OCI-LY1 (cell line): ENCODE data around the gene PFN2.

ENCODE experiments used
- H2AFZ ChIP-seq: fragments of 200-600 bp; sonication (generic), shearing (Covaris generic); 2 replicates; pipeline ENCODE4 v1.6.0; 2014; ENCODE audit warnings: antibody characterized with exemption, mild to moderate bottlenecking, low read length
- H3F3A ChIP-seq: fragments of 200-600 bp; sonication (generic), shearing (Covaris generic); 2 replicates; pipeline ENCODE4 v1.6.0; 2014; ENCODE audit warnings: mild to moderate bottlenecking, antibody characterized with exemption, low read length, moderate library complexity; ENCODE audit not compliant: insufficient read depth
- H3K27ac ChIP-seq: fragments of 200-600 bp; sonication (generic); 2 replicates; pipeline ENCODE4 v1.5.1; 2014; ENCODE audit warnings: low read length, mixed run types, mild to moderate bottlenecking, low read depth; ENCODE audit not compliant: poor library complexity, severe bottlenecking
- H3K27me3 ChIP-seq: fragments of 200-600 bp; sonication (generic); 2 replicates; pipeline ENCODE4 v1.6.0; 2014; ENCODE audit warnings: antibody characterized with exemption, mild to moderate bottlenecking, low read length, moderate library complexity; ENCODE audit not compliant: insufficient read depth
- H3K36me3 ChIP-seq: fragments of 200-600 bp; sonication (generic); 2 replicates; pipeline ENCODE4 v1.6.1; 2014; ENCODE audit warnings: mild to moderate bottlenecking, antibody characterized with exemption, low read length, moderate library complexity, mixed read lengths; ENCODE audit not compliant: insufficient read depth
- H3K4me1 ChIP-seq: fragments of 200-600 bp; sonication (generic); 2 replicates; pipeline ENCODE4 v1.5.1; 2014; ENCODE audit warnings: mild to moderate bottlenecking, low read length, moderate library complexity; ENCODE audit not compliant: insufficient read depth, severe bottlenecking
- H3K4me2 ChIP-seq: fragments of 200-600 bp; sonication (generic), shearing (Covaris generic); 2 replicates; pipeline ENCODE4 v1.6.1; 2014; ENCODE audit warnings: low read length
- H3K4me3 ChIP-seq: fragments of 200-600 bp; sonication (generic); 2 replicates; pipeline ENCODE4 v1.5.1; 2014; ENCODE audit warnings: low read length, low read depth, mild to moderate bottlenecking, mixed read lengths; ENCODE audit not compliant: poor library complexity, severe bottlenecking
- H3K79me2 ChIP-seq: fragments of 200-600 bp; shearing (Covaris generic); 2 replicates; pipeline ENCODE4 v1.6.1; 2016; ENCODE audit warnings: mixed run types, low read length, mixed read lengths; ENCODE audit not compliant: insufficient read depth
- H3K9ac ChIP-seq: fragments of 200-600 bp; sonication (generic), shearing (Covaris generic); 2 replicates; pipeline ENCODE4 v1.6.1; 2014; ENCODE audit warnings: mild to moderate bottlenecking, low read length, mixed read lengths
- H3K9me2 ChIP-seq: fragments of 200-600 bp; sonication (generic), shearing (Covaris generic); 2 replicates; pipeline ENCODE4 v1.6.1; 2014; ENCODE audit warnings: low read depth, mild to moderate bottlenecking, low read length, mixed read lengths
- H3K9me3 ChIP-seq: fragments of 200-600 bp; shearing (Covaris generic); 2 replicates; pipeline ENCODE4 v1.6.1; 2014; ENCODE audit warnings: low read length, mixed read lengths
- H4K20me1 ChIP-seq: fragments of 200-600 bp; sonication (generic), shearing (Covaris generic); 2 replicates; pipeline ENCODE4 v1.6.0; 2016; ENCODE audit warnings: mild to moderate bottlenecking, low read length; ENCODE audit not compliant: insufficient read depth
- EZH2 ChIP-seq: fragments of 200-600 bp; sonication (generic), shearing (Covaris generic); IDR thresholded peaks from 2 replicates; pipeline ENCODE4 v1.8.0; 2017; ENCODE audit warnings: borderline replicate concordance, mixed run types, mild to moderate bottlenecking, antibody characterized with exemption, low read length, moderate library complexity, mixed read lengths
- TF ChIP-seq, protein P1 (sequence below): fragments of 200-600 bp; sonication (generic), shearing (Covaris generic); IDR thresholded peaks from 2 replicates; pipeline ENCODE4 v1.5.1; 2017; ENCODE audit warnings: mild to moderate bottlenecking, antibody characterized with exemption, low read length, moderate library complexity, mixed read lengths

Gene PFN2

DNA sequence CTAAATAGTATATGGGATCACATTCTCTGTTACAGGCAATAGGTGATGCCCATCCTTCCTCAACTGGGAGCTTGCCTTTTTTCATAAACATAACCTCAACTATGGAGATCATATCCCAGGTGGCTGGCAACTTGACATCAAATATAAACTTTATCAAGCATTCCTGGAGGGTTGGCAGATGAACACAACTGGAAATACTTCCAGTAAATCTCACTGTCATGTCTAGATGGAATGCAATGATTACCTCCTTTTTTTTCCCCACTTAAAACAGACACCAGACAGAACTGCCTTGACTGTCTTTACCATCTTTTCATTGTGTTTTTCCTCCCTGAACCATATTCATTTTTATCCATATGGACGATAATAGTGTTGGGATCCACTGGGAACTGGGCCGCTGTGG is 43.1 kb upstream of the PFN2 start:
- no peak for TF ChIP-seq EZH2
- TF ChIP-seq, protein P1, sequence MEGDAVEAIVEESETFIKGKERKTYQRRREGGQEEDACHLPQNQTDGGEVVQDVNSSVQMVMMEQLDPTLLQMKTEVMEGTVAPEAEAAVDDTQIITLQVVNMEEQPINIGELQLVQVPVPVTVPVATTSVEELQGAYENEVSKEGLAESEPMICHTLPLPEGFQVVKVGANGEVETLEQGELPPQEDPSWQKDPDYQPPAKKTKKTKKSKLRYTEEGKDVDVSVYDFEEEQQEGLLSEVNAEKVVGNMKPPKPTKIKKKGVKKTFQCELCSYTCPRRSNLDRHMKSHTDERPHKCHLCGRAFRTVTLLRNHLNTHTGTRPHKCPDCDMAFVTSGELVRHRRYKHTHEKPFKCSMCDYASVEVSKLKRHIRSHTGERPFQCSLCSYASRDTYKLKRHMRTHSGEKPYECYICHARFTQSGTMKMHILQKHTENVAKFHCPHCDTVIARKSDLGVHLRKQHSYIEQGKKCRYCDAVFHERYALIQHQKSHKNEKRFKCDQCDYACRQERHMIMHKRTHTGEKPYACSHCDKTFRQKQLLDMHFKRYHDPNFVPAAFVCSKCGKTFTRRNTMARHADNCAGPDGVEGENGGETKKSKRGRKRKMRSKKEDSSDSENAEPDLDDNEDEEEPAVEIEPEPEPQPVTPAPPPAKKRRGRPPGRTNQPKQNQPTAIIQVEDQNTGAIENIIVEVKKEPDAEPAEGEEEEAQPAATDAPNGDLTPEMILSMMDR: no peak
- Histone ChIP-seq H3K4me2 (no peak overlapping the region), H3K27ac (no peak overlapping the region), H4K20me1 (no peaks in the 10 kb centered on the region), H3K79me2 (no peaks in the 10 kb centered on the region), H3K36me3 (no peaks in the 10 kb centered on the region), H3K9ac (no peak overlapping the region), H3K4me3 (no peak overlapping the region), H3K27me3 (peaks cover 6% of the 10 kb centered on the region; the same call in 1 of the 2 replicates), H3K9me2 (no peaks in the 10 kb centered on the region), H3K9me3 (no peaks in the 10 kb centered on the region), H2AFZ (no peak overlapping the region), H3F3A (no peaks in the 10 kb centered on the region), H3K4me1 (no peaks in the 10 kb centered on the region)

DNA sequence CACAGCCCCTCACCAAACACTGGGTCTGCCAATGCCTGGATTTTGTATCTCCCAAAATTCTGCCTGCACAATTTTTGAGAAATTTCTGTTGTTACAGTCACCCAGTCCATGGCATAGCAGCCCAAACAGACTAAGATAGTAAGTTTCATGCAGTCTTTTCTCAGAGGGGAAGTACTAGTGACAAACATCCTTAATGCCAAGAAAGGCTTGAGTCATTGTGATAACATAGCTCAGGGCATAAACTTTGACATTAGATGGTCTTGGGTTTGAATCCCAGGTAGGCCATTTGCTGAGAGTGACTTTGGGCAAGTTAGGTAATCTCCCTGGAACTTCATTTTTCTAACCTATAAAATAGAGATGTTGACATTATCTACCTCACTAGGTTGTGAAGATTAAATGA is 36.1 kb upstream of the PFN2 start:
- H3K27me3 ChIP-seq: no peaks in the 10 kb centered on the region
- H3K36me3 ChIP-seq: no peaks in the 10 kb centered on the region
- H3F3A ChIP-seq: no peaks in the 10 kb centered on the region
- H4K20me1 ChIP-seq: no peaks in the 10 kb centered on the region
- no peak overlapping the region for H3K27ac ChIP-seq
- TF ChIP-seq EZH2: no peak
- TF ChIP-seq, protein P1: no peak
- H3K4me1 ChIP-seq: no peaks in the 10 kb centered on the region
- no peak overlapping the region for H3K4me2 ChIP-seq
- no peak overlapping the region for H2AFZ ChIP-seq
- no peak overlapping the region for H3K4me3 ChIP-seq
- no peaks in the 10 kb centered on the region for H3K9me3 ChIP-seq
- H3K79me2 ChIP-seq: no peaks in the 10 kb centered on the region
- H3K9ac ChIP-seq: no peak overlapping the region
- no peaks in the 10 kb centered on the region for H3K9me2 ChIP-seq

DNA sequence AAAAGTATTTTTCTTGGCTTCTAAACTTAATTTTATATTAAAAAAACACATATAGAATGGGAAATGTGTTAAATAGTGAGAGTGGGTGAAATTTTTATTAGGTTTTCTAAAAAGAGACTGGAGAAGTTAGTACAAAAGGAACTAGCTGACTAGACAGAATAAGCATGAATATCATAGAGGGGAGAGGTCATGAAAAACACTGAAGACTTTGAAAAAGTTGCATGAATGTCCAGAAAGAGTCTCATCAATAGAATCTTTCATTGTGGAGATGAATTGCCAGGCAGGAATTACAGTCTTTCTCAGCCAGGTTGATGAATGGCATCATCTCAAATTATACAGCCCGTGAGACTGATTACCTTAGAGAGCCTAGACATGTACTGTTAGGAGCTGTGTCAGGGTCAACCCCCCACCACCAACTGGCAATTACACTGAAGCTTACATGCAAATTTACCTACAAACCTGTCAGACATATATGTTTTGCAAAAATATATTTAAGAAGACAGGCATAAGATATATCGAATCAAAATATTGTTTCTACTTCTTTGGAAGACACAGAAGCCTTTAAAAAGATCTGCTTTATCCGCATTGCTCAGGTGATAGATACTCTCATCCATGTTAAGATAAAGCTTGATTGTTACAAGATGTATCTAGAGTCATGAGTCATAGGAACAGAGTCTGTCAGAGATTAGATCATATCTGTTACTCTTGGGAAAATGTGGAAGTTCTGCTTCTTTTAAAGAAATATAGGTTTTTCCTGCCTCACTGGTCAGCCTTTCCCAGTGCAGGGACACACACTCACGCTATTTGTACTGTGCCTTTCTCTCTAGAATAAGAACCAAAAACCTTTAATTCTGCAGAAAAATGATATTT is 34.8 kb upstream of the PFN2 start:
- H3K36me3 ChIP-seq: no peaks in the 10 kb centered on the region
- H3K9me2 ChIP-seq: no peaks in the 10 kb centered on the region
- no peak for TF ChIP-seq EZH2
- TF ChIP-seq, protein P1: no peak
- H3K27ac ChIP-seq: no peak overlapping the region
- H2AFZ ChIP-seq: no peak overlapping the region
- no peaks in the 10 kb centered on the region for H4K20me1 ChIP-seq
- H3K9me3 ChIP-seq: no peaks in the 10 kb centered on the region
- H3K9ac ChIP-seq: no peak overlapping the region
- no peak overlapping the region for H3K4me2 ChIP-seq
- H3K27me3 ChIP-seq: no peaks in the 10 kb centered on the region
- H3K4me3 ChIP-seq: no peak overlapping the region
- no peaks in the 10 kb centered on the region for H3K4me1 ChIP-seq
- H3K79me2 ChIP-seq: no peaks in the 10 kb centered on the region
- H3F3A ChIP-seq: no peaks in the 10 kb centered on the region
